Kidney (tissue), 14 donors: Measurements from ENCODE around the gene GSTK1. TPM values are rescaled to one million over a fixed set of nuclear protein-coding genes. Genes with fewer than 3 reads are reported as not detected.

Source experiments
- DNase-seq, 5 donors: peaks; one replicate each; pipeline ENCODE4 v3.0.0-alpha.2; 2013 to 2020
- FAIRE-seq: peaks from 2 replicates; lab custom pipeline; 2012; peaks lifted over from hg19 to GRCh38; lab: Jason Lieb, UNC
- H3K27ac ChIP-seq, 2 donors: one replicate each; pipeline ENCODE4 v1.7.0; 2013; ENCODE audit warnings: low read depth in 2 of 2, low read length in 2 of 2, inconsistent platforms in 1 of 2
- H3K27me3 ChIP-seq: one replicate; pipeline ENCODE4 v1.7.1; 2013; ENCODE audit warnings: low read length, inconsistent platforms; ENCODE audit not compliant: control insufficient read depth, insufficient read depth
- H3K36me3 ChIP-seq, 3 donors: one replicate each; pipeline versions ENCODE4 v1.7.0 to v1.7.1; 2013; ENCODE audit warnings: low read length in 3 of 3, control low read depth in 1 of 3, inconsistent platforms in 1 of 3; ENCODE audit not compliant: insufficient read depth in 3 of 3, control insufficient read depth in 2 of 3
- H3K4me1 ChIP-seq, 3 donors: one replicate each; pipeline versions ENCODE4 v1.7.0 to v1.7.1; 2013; ENCODE audit warnings: low read length in 3 of 3, inconsistent platforms in 1 of 3, low read depth in 1 of 3; ENCODE audit not compliant: control insufficient read depth in 2 of 3, insufficient read depth in 2 of 3
- H3K4me3 ChIP-seq, 3 donors: one replicate each; pipeline versions ENCODE4 v1.7.0 to v1.8.1; 2013; ENCODE audit warnings: low read length in 3 of 3, control low read depth in 1 of 3, inconsistent platforms in 1 of 3
- H3K9ac ChIP-seq, 3 donors: one replicate each; pipeline versions ENCODE4 v1.7.0 to v1.7.1; 2013; ENCODE audit warnings: low read length in 3 of 3, control low read depth in 1 of 3, inconsistent platforms in 1 of 3
- H3K9me3 ChIP-seq, 3 donors: one replicate each; pipeline versions ENCODE4 v1.7.0 to v1.7.1; 2013; ENCODE audit warnings: low read length in 3 of 3, control low read depth in 1 of 3, inconsistent platforms in 1 of 3; ENCODE audit not compliant: control insufficient read depth in 2 of 3, insufficient read depth in 1 of 3
- intact Hi-C: fragments of 100-400 bp; cut with DNase I; formaldehyde crosslinking; loops from one replicate; pipeline ENCODE4 v1.11.1; 2022
- polyA plus RNA-seq: library from polyadenylated mRNA; stranded (reverse); fragments of 350-450 nt; fragmentation: Illumina TruSeq; extraction: RNeasy Lipid Tissue Mini Kit (QIAGEN cat#74804); gene quantifications from one replicate; pipeline ENCODE4 v1.2.3, GENCODE V29; 2014; ENCODE audit warnings: low read depth, low replicate concordance; ENCODE audit not compliant: insufficient read depth
- total RNA-seq: library from RNA; stranded (reverse); fragmentation: NEBNext Ultra II Directional; extraction: Animal tissue kit (Norgen Biotek cat#: 25700); gene quantifications from one replicate; pipeline ENCODE4 v1.2.1, GENCODE V29; 2021
- TF ChIP-seq, protein P1 (sequence below): IDR thresholded peaks from 3 replicates; pipeline ENCODE4 v1.5.1; 2012; ENCODE audit warnings: mild to moderate bottlenecking, moderate library complexity, borderline replicate concordance; ENCODE audit not compliant: insufficient read depth; ENCODE audit errors: extremely low read depth
- donor health status: control.
- donor health status: control.
- donor health status: control.
- donor health status: control.
- donor health status: control.
- donor health status: DM: yes; HTN: yes; CAD: no.
- donor health status: Normal renal cell carcinoma (clear cell type).

Gene GSTK1
- total and polyA plus RNA-seq, 2 donors from 2014 or later = 176 to 469 TPM

DNA sequence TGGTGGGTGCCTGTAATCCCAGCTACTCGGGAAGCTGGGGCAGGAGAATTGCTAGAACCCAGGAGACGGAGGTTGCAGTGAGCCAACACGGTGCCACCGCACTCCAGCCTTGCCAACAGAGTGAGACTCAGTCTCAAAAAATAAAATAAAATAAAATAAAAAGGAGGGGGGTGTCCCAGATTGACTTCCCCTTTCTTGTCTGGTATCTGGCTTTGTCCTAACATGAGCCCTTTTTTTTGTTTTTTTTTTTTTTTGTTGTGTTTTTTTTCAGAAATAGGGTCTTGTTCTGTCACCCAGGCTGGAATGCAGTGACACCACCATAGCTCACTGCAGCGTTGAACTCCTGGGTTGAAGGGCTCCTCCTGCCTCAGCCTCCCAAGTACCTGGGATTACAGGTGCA, 29.6 kb downstream of the GSTK1 start:
- no peak overlapping the region for H3K27ac ChIP-seq
- DNase-seq (no peak), FAIRE-seq (no peak)
- peaks cover 0 to 6% (median 3%) of the 10 kb centered on the region in 3 donors for H3K4me1 ChIP-seq
- no peaks in the 10 kb centered on the region for H3K9me3 ChIP-seq
- no peak overlapping the region for H3K4me3 ChIP-seq
- no peak overlapping the region for H3K9ac ChIP-seq
- no peaks in the 10 kb centered on the region for H3K27me3 ChIP-seq
- peaks cover 12 to 31% (median 16%) of the 10 kb centered on the region in 3 donors for H3K36me3 ChIP-seq
- intact Hi-C loops = no loop called here
- TF ChIP-seq, protein P1, sequence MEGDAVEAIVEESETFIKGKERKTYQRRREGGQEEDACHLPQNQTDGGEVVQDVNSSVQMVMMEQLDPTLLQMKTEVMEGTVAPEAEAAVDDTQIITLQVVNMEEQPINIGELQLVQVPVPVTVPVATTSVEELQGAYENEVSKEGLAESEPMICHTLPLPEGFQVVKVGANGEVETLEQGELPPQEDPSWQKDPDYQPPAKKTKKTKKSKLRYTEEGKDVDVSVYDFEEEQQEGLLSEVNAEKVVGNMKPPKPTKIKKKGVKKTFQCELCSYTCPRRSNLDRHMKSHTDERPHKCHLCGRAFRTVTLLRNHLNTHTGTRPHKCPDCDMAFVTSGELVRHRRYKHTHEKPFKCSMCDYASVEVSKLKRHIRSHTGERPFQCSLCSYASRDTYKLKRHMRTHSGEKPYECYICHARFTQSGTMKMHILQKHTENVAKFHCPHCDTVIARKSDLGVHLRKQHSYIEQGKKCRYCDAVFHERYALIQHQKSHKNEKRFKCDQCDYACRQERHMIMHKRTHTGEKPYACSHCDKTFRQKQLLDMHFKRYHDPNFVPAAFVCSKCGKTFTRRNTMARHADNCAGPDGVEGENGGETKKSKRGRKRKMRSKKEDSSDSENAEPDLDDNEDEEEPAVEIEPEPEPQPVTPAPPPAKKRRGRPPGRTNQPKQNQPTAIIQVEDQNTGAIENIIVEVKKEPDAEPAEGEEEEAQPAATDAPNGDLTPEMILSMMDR = no peak

DNA sequence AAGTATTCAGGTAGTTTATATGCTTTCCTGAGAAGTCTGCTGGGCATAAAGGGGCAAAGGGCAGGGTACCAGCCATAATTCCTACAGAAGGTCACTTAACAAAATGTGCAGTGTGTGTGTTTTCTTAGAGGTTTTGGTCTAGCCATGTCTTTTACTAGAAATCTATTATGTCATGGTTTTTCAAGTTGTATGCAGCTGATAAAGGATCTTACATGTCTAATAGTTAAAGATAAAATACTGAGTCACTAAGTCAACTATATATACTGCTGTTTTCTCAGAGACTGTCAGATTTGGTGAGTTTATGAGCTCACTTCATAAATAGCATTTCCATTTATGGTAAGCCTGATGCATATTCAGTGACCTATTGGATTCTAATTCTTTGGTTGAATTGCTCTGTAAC, 32.6 kb downstream of the GSTK1 start:
- intact Hi-C loops = no loop called here
- Histone ChIP-seq H3K27ac (no peak overlapping the region), H3K27me3 (no peaks in the 10 kb centered on the region), H3K4me1 (no peaks in the 10 kb centered on the region), H3K9ac (no peak overlapping the region), H3K36me3 (peaks cover 19 to 51% (median 31%) of the 10 kb centered on the region in 3 donors), H3K4me3 (no peak overlapping the region), H3K9me3 (no peaks in the 10 kb centered on the region)
- TF ChIP-seq, protein P1 = no peak
- no peak for FAIRE-seq
- DNase-seq = no peak

DNA sequence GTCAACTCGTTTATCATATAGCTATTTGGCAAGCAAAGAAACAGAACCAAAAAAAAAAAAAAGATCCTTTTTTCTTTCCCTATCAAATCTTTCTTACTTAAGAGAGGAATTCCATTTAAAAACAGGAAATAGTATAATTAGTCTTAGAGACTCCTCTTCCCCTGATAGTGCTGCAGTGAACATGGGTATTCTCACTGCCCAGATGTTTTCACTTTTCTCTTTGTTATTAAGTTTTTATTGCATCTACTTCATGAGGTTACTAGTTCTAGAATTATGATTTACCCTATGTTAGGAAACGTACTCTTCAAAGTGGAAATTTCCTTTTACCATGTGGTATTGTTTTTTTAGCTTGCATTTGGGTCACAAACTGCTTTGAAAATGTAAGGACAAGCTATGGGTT, 33.4 kb downstream of the GSTK1 start:
- H3K36me3 ChIP-seq = peaks cover 24 to 59% (median 31%) of the 10 kb centered on the region in 3 donors
- no peak for FAIRE-seq
- H3K27ac ChIP-seq = no peak overlapping the region
- TF ChIP-seq, protein P1 = no peak
- no peak overlapping the region for H3K4me3 ChIP-seq
- peak in 1 of 5 donors; percentile 53 for DNase-seq
- intact Hi-C loops = no loop called here
- H3K9me3 ChIP-seq = no peaks in the 10 kb centered on the region
- no peaks in the 10 kb centered on the region for H3K27me3 ChIP-seq
- H3K9ac ChIP-seq = no peak overlapping the region
- no peaks in the 10 kb centered on the region for H3K4me1 ChIP-seq

DNA sequence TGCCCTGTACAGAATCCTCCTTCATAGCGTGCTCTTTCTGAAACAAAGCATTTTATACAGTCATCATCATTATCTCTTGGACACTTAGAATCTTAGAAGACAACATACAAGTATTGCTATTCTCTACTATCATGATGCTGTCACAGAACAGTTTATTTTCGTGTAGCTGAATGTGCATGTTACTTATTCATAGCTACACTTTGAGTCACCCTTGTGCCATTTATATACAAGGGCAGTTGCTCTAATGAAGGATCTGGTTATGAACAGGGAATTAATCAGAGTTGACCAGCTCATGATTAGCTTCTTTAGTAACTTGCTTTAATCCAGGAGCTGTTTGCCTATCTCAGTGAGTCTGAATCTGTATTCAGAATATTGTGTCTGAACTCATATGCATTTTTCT, 36.1 kb downstream of the GSTK1 start:
- no peak for FAIRE-seq
- Histone ChIP-seq H3K27ac (no peak overlapping the region), H3K36me3 (peaks cover 29 to 57% (median 36%) of the 10 kb centered on the region in 3 donors)

More for the DNA sequence above, 36.1 kb downstream of the GSTK1 start:
- Histone ChIP-seq H3K4me3 (no peak overlapping the region), H3K9ac (no peak overlapping the region), H3K9me3 (no peaks in the 10 kb centered on the region), H3K27me3 (no peaks in the 10 kb centered on the region), H3K4me1 (no peaks in the 10 kb centered on the region)
- intact Hi-C loops = no loop called here
- DNase-seq = no peak
- TF ChIP-seq, protein P1 = no peak
